Neural progenitor cell (in vitro differentiated cells): ENCODE measurements around the gene ORMDL3. TPM values are rescaled to one million over a fixed set of nuclear protein-coding genes. Genes with fewer than 3 reads are reported as not detected.

Experiments used
- DNase-seq: peaks from one replicate; pipeline ENCODE4 v3.0.0-alpha.2; 2016; ENCODE audit warnings: low spot score
- H2AFZ ChIP-seq: fragments of 200-600 bp; sonication (generic); replicated peaks from 2 replicates; pipeline ENCODE4 v1.6.1; 2016; ENCODE audit warnings: antibody characterized with exemption
- H3F3A ChIP-seq: fragments of 200-600 bp; sonication (generic); 2 replicates; pipeline ENCODE4 v1.6.1; 2016; ENCODE audit warnings: antibody characterized with exemption, low read depth
- H3K27ac ChIP-seq: fragments of 200-600 bp; sonication (generic); 2 replicates; pipeline ENCODE4 v1.5.1; 2016; ENCODE audit warnings: mild to moderate bottlenecking
- H3K27me3 ChIP-seq: fragments of 200-600 bp; sonication (generic); 2 replicates; pipeline ENCODE4 v1.6.1; 2016; ENCODE audit warnings: mild to moderate bottlenecking, moderate library complexity
- H3K36me3 ChIP-seq: fragments of 200-600 bp; sonication (generic); 2 replicates; pipeline ENCODE4 v1.5.1; 2016
- H3K4me1 ChIP-seq: fragments of 200-600 bp; sonication (generic); 2 replicates; pipeline ENCODE4 v1.6.1; 2016; ENCODE audit warnings: mixed run types
- H3K4me2 ChIP-seq: fragments of 200-600 bp; sonication (generic); 2 replicates; pipeline ENCODE4 v1.6.1; 2016
- H3K4me3 ChIP-seq: fragments of 200-600 bp; sonication (generic); 2 replicates; pipeline ENCODE4 v1.5.1; 2016
- H3K79me2 ChIP-seq: fragments of 200-600 bp; sonication (generic); 2 replicates; pipeline ENCODE4 v1.6.1; 2016; ENCODE audit warnings: low read depth
- H3K9ac ChIP-seq: fragments of 200-600 bp; sonication (generic); 2 replicates; pipeline ENCODE4 v1.6.1; 2016
- H3K9me3 ChIP-seq: fragments of 200-600 bp; sonication (generic); 2 replicates; pipeline ENCODE4 v1.5.1; 2016; ENCODE audit warnings: low read depth
- H4K20me1 ChIP-seq: fragments of 200-600 bp; sonication (generic); 2 replicates; pipeline ENCODE4 v1.6.1; 2016; ENCODE audit warnings: low read depth
- H3K27ac Mint-ChIP-seq: 3 replicates; pipeline ENCODE4 v1.8.0; 2021; ENCODE audit warnings: mixed read lengths
- H3K27me3 Mint-ChIP-seq: 2 replicates; pipeline ENCODE4 v1.8.0; 2022; ENCODE audit warnings: low read depth, mild to moderate bottlenecking, inconsistent platforms, moderate library complexity, mixed read lengths; ENCODE audit not compliant: insufficient read depth
- H3K36me3 Mint-ChIP-seq: 3 replicates; pipeline ENCODE4 v1.8.0; 2021; ENCODE audit warnings: mixed read lengths
- H3K4me1 Mint-ChIP-seq: 3 replicates; pipeline ENCODE4 v1.8.0; 2021; ENCODE audit warnings: mixed read lengths
- H3K4me3 Mint-ChIP-seq: 3 replicates; pipeline ENCODE4 v1.8.0; 2021; ENCODE audit warnings: mild to moderate bottlenecking, moderate library complexity, mixed read lengths
- H3K9me3 Mint-ChIP-seq: 3 replicates; pipeline ENCODE4 v1.8.0; 2020; ENCODE audit warnings: mixed read lengths
- CTCF ChIP-seq: fragments of 200-600 bp; sonication (generic); IDR thresholded peaks from 2 replicates; pipeline ENCODE4 v1.5.1; 2017; ENCODE audit warnings: antibody characterized with exemption, mild to moderate bottlenecking
- EZH2 ChIP-seq: fragments of 200-600 bp; sonication (generic); IDR thresholded peaks from 2 replicates; pipeline ENCODE4 v1.6.1; 2017; ENCODE audit warnings: antibody characterized with exemption, mild to moderate bottlenecking, moderate library complexity
- EZH2phosphoT487 ChIP-seq: fragments of 200-600 bp; sonication (generic); IDR thresholded peaks from 2 replicates; pipeline ENCODE4 v1.6.1; 2017; ENCODE audit warnings: antibody characterized with exemption
- total RNA-seq: library from RNA; depleted of rRNA; stranded (reverse); fragments of >200 nt; gene quantifications from 2 replicates; pipeline ENCODE4 v1.2.3, GENCODE V29; 2015; ENCODE audit warnings: low replicate concordance

Gene ORMDL3
- total RNA-seq, 1 donor from 2014 or later, result 29.3 TPM

DNA sequence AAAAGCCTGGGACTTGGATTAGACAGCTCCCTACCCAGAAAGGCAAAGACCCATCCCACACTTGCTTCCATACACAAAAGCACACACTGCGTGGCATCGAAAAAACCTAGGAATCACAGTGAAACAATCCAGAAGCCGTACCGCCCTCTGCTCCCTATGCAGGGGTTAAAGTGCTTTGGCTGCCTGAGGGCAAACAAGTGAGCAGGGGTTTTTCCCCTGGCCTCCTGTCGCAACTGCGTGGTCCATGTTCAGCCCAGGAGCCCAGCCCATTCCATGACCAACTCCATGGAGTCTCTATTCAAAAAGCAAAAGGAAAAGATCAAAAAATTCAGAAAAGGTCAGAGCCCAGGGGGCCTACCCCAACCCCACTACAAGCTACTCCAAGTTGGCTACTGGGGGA is 5.4 kb downstream of the ORMDL3 start:
- Histone ChIP-seq H3K4me2 (no peak overlapping the region), H3K4me3 (no peak overlapping the region), H2AFZ (no peak overlapping the region), H3K36me3 (no peaks in the 10 kb centered on the region), H4K20me1 (peaks cover 29% of the 10 kb centered on the region), H3K27ac (no peak overlapping the region), H3K9ac (no peak overlapping the region), H3K9me3 (no peaks in the 10 kb centered on the region), H3K79me2 (peaks cover 24% of the 10 kb centered on the region), H3K27me3 (no peaks in the 10 kb centered on the region), H3K4me1 (peaks cover 23% of the 10 kb centered on the region), H3F3A (no peaks in the 10 kb centered on the region)
- Mint-ChIP-seq H3K4me1 (peaks cover 18% of the 10 kb centered on the region), H3K27me3 (peaks cover 3% of the 10 kb centered on the region), H3K4me3 (no peak overlapping the region), H3K27ac (no peak overlapping the region), H3K9me3 (no peaks in the 10 kb centered on the region), H3K36me3 (peaks cover 14% of the 10 kb centered on the region)
- TF ChIP-seq CTCF (no peak), EZH2 (no peak), EZH2phosphoT487 (no peak)
- no peak for DNase-seq

DNA sequence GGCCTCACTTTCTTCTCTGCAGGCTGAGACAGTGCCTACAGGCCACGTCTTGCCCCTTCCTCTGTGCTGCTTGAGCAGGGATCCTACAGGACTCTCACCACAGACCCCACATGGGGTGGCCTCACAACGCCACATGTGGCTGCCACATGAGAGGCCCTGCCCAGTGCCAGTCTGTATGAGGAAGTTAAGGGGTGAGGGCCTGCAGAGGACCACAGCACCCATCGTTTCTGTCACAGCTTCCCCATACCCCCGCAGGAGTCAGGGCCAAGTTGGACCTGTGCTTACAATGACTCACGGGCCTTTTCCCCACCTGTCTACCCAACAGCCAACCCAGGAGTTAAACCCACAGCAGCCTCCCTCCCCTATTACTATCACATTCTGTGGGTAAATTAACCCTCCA is 6.1 kb downstream of the ORMDL3 start:
- DNase-seq, result no peak
- Histone ChIP-seq H3K27ac (no peak overlapping the region), H3K9me3 (no peaks in the 10 kb centered on the region), H3K4me1 (peaks cover 19% of the 10 kb centered on the region), H4K20me1 (peaks cover 24% of the 10 kb centered on the region), H3K36me3 (no peaks in the 10 kb centered on the region), H3K4me2 (no peak overlapping the region), H3K79me2 (peaks cover 17% of the 10 kb centered on the region), H3K4me3 (no peak overlapping the region), H2AFZ (no peak overlapping the region), H3K27me3 (no peaks in the 10 kb centered on the region), H3K9ac (no peak overlapping the region), H3F3A (no peaks in the 10 kb centered on the region)
- no peak for TF ChIP-seq EZH2phosphoT487
- TF ChIP-seq EZH2, result no peak
- no peak for TF ChIP-seq CTCF
- Mint-ChIP-seq H3K9me3 (no peaks in the 10 kb centered on the region), H3K36me3 (peaks cover 17% of the 10 kb centered on the region), H3K27me3 (no peaks in the 10 kb centered on the region), H3K27ac (no peak overlapping the region), H3K4me1 (peaks cover 17% of the 10 kb centered on the region), H3K4me3 (no peak overlapping the region)

GRCh38 chr17:39920218-39921210 is 6.9 kb downstream of the ORMDL3 start:
- peaks cover 9% of the 10 kb centered on the region for H3K4me1 Mint-ChIP-seq
- Histone ChIP-seq H3K79me2 (peaks cover 9% of the 10 kb centered on the region), H2AFZ (no peak overlapping the region), H3K36me3 (no peaks in the 10 kb centered on the region), H3K27me3 (no peaks in the 10 kb centered on the region), H3K9me3 (no peaks in the 10 kb centered on the region), H3K4me1 (peaks cover 11% of the 10 kb centered on the region), H3K4me3 (no peak overlapping the region), H3K4me2 (no peak overlapping the region), H3K27ac (no peak overlapping the region), H4K20me1 (peaks cover 16% of the 10 kb centered on the region), H3F3A (no peaks in the 10 kb centered on the region), H3K9ac (no peak overlapping the region)
- TF ChIP-seq EZH2 (no peak), CTCF (no peak), EZH2phosphoT487 (no peak)
- no peak for DNase-seq
- H3K36me3 Mint-ChIP-seq, result peaks cover 17% of the 10 kb centered on the region
- H3K27me3 Mint-ChIP-seq, result no peaks in the 10 kb centered on the region
- no peak overlapping the region for H3K27ac Mint-ChIP-seq
- no peak overlapping the region for H3K4me3 Mint-ChIP-seq
- no peaks in the 10 kb centered on the region for H3K9me3 Mint-ChIP-seq
